H4 (cell line): ENCODE data around the gene TMEM214. TPM values are rescaled to one million over a fixed set of nuclear protein-coding genes. Genes with fewer than 3 reads are reported as not detected.

Source experiments
- DNase-seq: peaks from one replicate; pipeline ENCODE4 v3.0.0-alpha.2; 2015; ENCODE audit warnings: low spot score
- total RNA-seq: library from RNA; depleted of rRNA; stranded (reverse); fragments of >200 nt; shearing (Covaris generic); gene quantifications from 2 replicates; pipeline ENCODE4 v1.2.3, GENCODE V29; 2014

TMEM214 gene
- total RNA-seq, 1 experiment from 2014 or later: 34.6 TPM

- no peak for DNase-seq
These were observed 23.0 kb upstream of the TMEM214 start for GRCh38 chr2:27009716-27010115.

- no peak for DNase-seq
These were observed 22.6 kb upstream of the TMEM214 start for GRCh38 chr2:27010139-27010538.

- DNase-seq: no peak
These were observed 19.0 kb upstream of the TMEM214 start for GRCh38 chr2:27013738-27014137.

- no peak for DNase-seq
These were observed 17.9 kb upstream of the TMEM214 start for GRCh38 chr2:27014771-27015433.

GRCh38 chr2:27016801-27017325 is 15.9 kb upstream of the TMEM214 start:
- DNase-seq: peak; percentile 65

- DNase-seq: no peak
These were observed 14.6 kb upstream of the TMEM214 start for GRCh38 chr2:27018142-27018541.

GRCh38 chr2:27019459-27019858 is 13.3 kb upstream of the TMEM214 start:
- DNase-seq: no peak

- no peak for DNase-seq
These were observed 12.6 kb upstream of the TMEM214 start for GRCh38 chr2:27019931-27020855.

GRCh38 chr2:27021253-27022049 is 11.3 kb upstream of the TMEM214 start:
- DNase-seq: peak; percentile 15

GRCh38 chr2:27023740-27024139 is 9.0 kb upstream of the TMEM214 start:
- DNase-seq: no peak

- DNase-seq: no peak
These were observed 8.6 kb upstream of the TMEM214 start for GRCh38 chr2:27024188-27024587.

GRCh38 chr2:27024812-27025211 is 8.0 kb upstream of the TMEM214 start:
- DNase-seq: no peak

GRCh38 chr2:27025281-27025800 is 7.4 kb upstream of the TMEM214 start:
- no peak for DNase-seq

GRCh38 chr2:27025861-27026851 is 6.6 kb upstream of the TMEM214 start:
- no peak for DNase-seq

- no peak for DNase-seq
These were observed 5.5 kb upstream of the TMEM214 start for GRCh38 chr2:27027211-27027651.

GRCh38 chr2:27029051-27029450 is 3.7 kb upstream of the TMEM214 start:
- DNase-seq: no peak

GRCh38 chr2:27033253-27033852 is 588 bp downstream of the TMEM214 start:
- DNase-seq: no peak

- DNase-seq: no peak
These were observed 5.2 kb downstream of the TMEM214 start for GRCh38 chr2:27038012-27038411.

GRCh38 chr2:27038631-27039339 is 6.0 kb downstream of the TMEM214 start:
- DNase-seq: no peak
